ENCODE results near the gene PDPN. TPM values are rescaled to one million over a fixed set of nuclear protein-coding genes. Genes with fewer than 3 reads are reported as not detected.
A peak's percentile ranks its signal among the peaks of the same experiment; 100 is the strongest.

The PDPN gene
- total and polyA plus RNA-seq, 2 donors (not counting 1 experiment from before 2014, with no cell fraction given), result 1.5 to 3.1 TPM

GRCh38 chr1:13593511-13594131, 10.0 kb downstream of the PDPN start:
- Histone ChIP-seq H3K4me3 (replicated peaks in 1 of 4; ENCODE audit: control extremely low read depth in 1 of 4, insufficient read depth in 1 of 4, low read depth in 3 of 4, low read length in 4 of 4) (no peak overlapping the region), H2AFZ (ENCODE audit: low read length) (no peak overlapping the region)

GRCh38 chr1:13595411-13595810, 11.8 kb downstream of the PDPN start:
- no peaks in the 10 kb centered on the region for H4K20me1 ChIP-seq (ENCODE audit: control insufficient read depth, extremely low read depth, insufficient read depth, low read length)
- H3K27me3 ChIP-seq (ENCODE audit: control insufficient read depth, insufficient read depth, low read length), result no peaks in the 10 kb centered on the region
- H3K79me2 ChIP-seq (ENCODE audit: control insufficient read depth, insufficient read depth, low read length), result no peaks in the 10 kb centered on the region
- no peak overlapping the region for H3K9ac ChIP-seq (ENCODE audit: insufficient read depth, low read length)
- no peak overlapping the region for H2AFZ ChIP-seq (ENCODE audit: low read length)
- H3K9me3 ChIP-seq (ENCODE audit: control insufficient read depth, insufficient read depth, low read depth, low read length), result no peaks in the 10 kb centered on the region
- no peaks in the 10 kb centered on the region for H3K36me3 ChIP-seq (ENCODE audit: control insufficient read depth, insufficient read depth, low read length)
- no peaks in the 10 kb centered on the region for H3K4me1 ChIP-seq (ENCODE audit: control insufficient read depth, extremely low read depth, insufficient read depth, low read length)
- no peak overlapping the region for H3K27ac ChIP-seq (ENCODE audit: insufficient read depth, low read length)
- H3K4me2 ChIP-seq (ENCODE audit: extremely low read depth, insufficient read depth, low read length), result no peak overlapping the region
- H3K4me3 ChIP-seq (replicated peaks in 1 of 4; ENCODE audit: control extremely low read depth in 1 of 4, insufficient read depth in 1 of 4, low read depth in 3 of 4, low read length in 4 of 4), result no peak overlapping the region
- no peak for DNase-seq (ENCODE audit: low read depth in 2 of 2)
- TF ChIP-seq EZH2 (IDR thresholded peaks at IDR 0.05; ENCODE audit: low read length, missing control alignments), result no peak
- no peak for TF ChIP-seq CTCF (conservative IDR thresholded peaks at IDR 0.05 in 1 of 2, IDR thresholded peaks at IDR 0.05 in 1 of 2; ENCODE audit: low read depth in 1 of 2, low read length in 2 of 2)

More at GRCh38 chr1:13593511-13594131, 10.0 kb downstream of the PDPN start:
- TF ChIP-seq CTCF (conservative IDR thresholded peaks at IDR 0.05 in 1 of 2, IDR thresholded peaks at IDR 0.05 in 1 of 2; ENCODE audit: low read depth in 1 of 2, low read length in 2 of 2) (no peak), EZH2 (IDR thresholded peaks at IDR 0.05; ENCODE audit: low read length, missing control alignments) (no peak)
- Histone ChIP-seq H3K79me2 (ENCODE audit: control insufficient read depth, insufficient read depth, low read length) (no peaks in the 10 kb centered on the region), H3K27ac (ENCODE audit: insufficient read depth, low read length) (peak overlapping the region; percentile 50), H4K20me1 (ENCODE audit: control insufficient read depth, extremely low read depth, insufficient read depth, low read length) (no peaks in the 10 kb centered on the region), H3K4me2 (ENCODE audit: extremely low read depth, insufficient read depth, low read length) (no peak overlapping the region), H3K36me3 (ENCODE audit: control insufficient read depth, insufficient read depth, low read length) (no peaks in the 10 kb centered on the region), H3K9ac (ENCODE audit: insufficient read depth, low read length) (no peak overlapping the region), H3K4me1 (ENCODE audit: control insufficient read depth, extremely low read depth, insufficient read depth, low read length) (no peaks in the 10 kb centered on the region), H3K9me3 (ENCODE audit: control insufficient read depth, insufficient read depth, low read depth, low read length) (no peaks in the 10 kb centered on the region), H3K27me3 (ENCODE audit: control insufficient read depth, insufficient read depth, low read length) (no peaks in the 10 kb centered on the region)
- DNase-seq (ENCODE audit: low read depth in 2 of 2), result peak; percentile 65 to 96

GRCh38 chr1:13597166-13597565, 13.5 kb downstream of the PDPN start:
- H3K4me3 ChIP-seq (replicated peaks in 1 of 4; ENCODE audit: control extremely low read depth in 1 of 4, insufficient read depth in 1 of 4, low read depth in 3 of 4, low read length in 4 of 4), result no peak overlapping the region
- H4K20me1 ChIP-seq (ENCODE audit: control insufficient read depth, extremely low read depth, insufficient read depth, low read length), result no peaks in the 10 kb centered on the region
- H3K36me3 ChIP-seq (ENCODE audit: control insufficient read depth, insufficient read depth, low read length), result no peaks in the 10 kb centered on the region
- no peak overlapping the region for H3K4me2 ChIP-seq (ENCODE audit: extremely low read depth, insufficient read depth, low read length)
- H2AFZ ChIP-seq (ENCODE audit: low read length), result no peak overlapping the region
- no peak for TF ChIP-seq CTCF (conservative IDR thresholded peaks at IDR 0.05 in 1 of 2, IDR thresholded peaks at IDR 0.05 in 1 of 2; ENCODE audit: low read depth in 1 of 2, low read length in 2 of 2)
- TF ChIP-seq EZH2 (IDR thresholded peaks at IDR 0.05; ENCODE audit: low read length, missing control alignments), result no peak
- peak in 1 of 2 donors; percentile 26 for DNase-seq (ENCODE audit: low read depth in 2 of 2)
- no peaks in the 10 kb centered on the region for H3K27me3 ChIP-seq (ENCODE audit: control insufficient read depth, insufficient read depth, low read length)
- no peaks in the 10 kb centered on the region for H3K79me2 ChIP-seq (ENCODE audit: control insufficient read depth, insufficient read depth, low read length)
- H3K9ac ChIP-seq (ENCODE audit: insufficient read depth, low read length), result no peak overlapping the region
- no peaks in the 10 kb centered on the region for H3K4me1 ChIP-seq (ENCODE audit: control insufficient read depth, extremely low read depth, insufficient read depth, low read length)
- H3K27ac ChIP-seq (ENCODE audit: insufficient read depth, low read length), result no peak overlapping the region
- H3K9me3 ChIP-seq (ENCODE audit: control insufficient read depth, insufficient read depth, low read depth, low read length), result no peaks in the 10 kb centered on the region

Data from fibroblast of lung (primary cell).